Keratinocyte (primary cell): ENCODE results near the gene HOTAIR.

Source experiments
- CTCF ChIP-seq, 3 experiments: IDR thresholded peaks in 1 of 3; conservative IDR thresholded peaks in 1 of 3; optimal IDR thresholded peaks in 1 of 3; 2 replicates in 2 of 3; 3 replicates in 1 of 3; pipeline versions ENCODE3 to v1.5.1; 2011; ENCODE audit warnings: low read length in 3 of 3, mild to moderate bottlenecking in 3 of 3, moderate library complexity in 2 of 3, control low read depth in 1 of 3, inconsistent platforms in 1 of 3; ENCODE audit not compliant: insufficient read depth in 2 of 3; ENCODE audit errors: extremely low read depth in 1 of 3
- EZH2 ChIP-seq: IDR thresholded peaks from one replicate; pipeline ENCODE4 v1.6.1; 2012; ENCODE audit warnings: inconsistent platforms, mild to moderate bottlenecking, low read length, moderate library complexity

- TF ChIP-seq CTCF (optimal IDR thresholded peaks at IDR 0.05 in 1 of 3, IDR thresholded peaks at IDR 0.05 in 1 of 3, conservative IDR thresholded peaks at IDR 0.05 in 1 of 3; ENCODE audit: extremely low read depth in 1 of 3, insufficient read depth in 2 of 3, low read length in 3 of 3) (no peak), EZH2 (no peak)
Observed at GRCh38 chr12:54016478-54016964, 41.8 kb upstream of the HOTAIR start.
